WTC11 (cell line): ENCODE data around the gene PPM1D. TPM values are rescaled to one million over a fixed set of nuclear protein-coding genes. Genes with fewer than 3 reads are reported as not detected.

Experiments used
- ATAC-seq: fragments of 200-7000 bp; cut with Tn5 transposase; 2 replicates; pipeline ENCODE4 v1.10.0; 2021; ENCODE audit warnings: mild to moderate bottlenecking, moderate library complexity
- CTCF ChIA-PET: fragments of 300-600 bp; sonication (Branson Sonifier 250); formaldehyde crosslinking; loops from one replicate; lab custom pipeline; 2021; ENCODE audit warnings: antibody characterized with exemption; lab: Charles Lee
- POLR2A ChIA-PET: fragments of 350-600 bp; sonication (Branson Sonifier 250); formaldehyde crosslinking; loops from one replicate; lab custom pipeline; 2021; ENCODE audit warnings: antibody characterized with exemption; lab: Charles Lee
- DNase-seq: peaks from one replicate; pipeline ENCODE4 v3.0.0; 2021; ENCODE audit warnings: low spot score
- H3K27ac Mint-ChIP-seq: 2 replicates; pipeline ENCODE4 v1.8.0; 2021; ENCODE audit warnings: mixed read lengths
- H3K27me3 Mint-ChIP-seq: 2 replicates; pipeline ENCODE4 v1.8.0; 2021; ENCODE audit warnings: low read depth, mild to moderate bottlenecking, moderate library complexity, mixed read lengths
- H3K36me3 Mint-ChIP-seq: 2 replicates; pipeline ENCODE4 v1.8.0; 2021; ENCODE audit warnings: mixed read lengths
- H3K4me1 Mint-ChIP-seq: 2 replicates; pipeline ENCODE4 v1.8.0; 2022; ENCODE audit warnings: mixed read lengths
- H3K4me3 Mint-ChIP-seq: 2 replicates; pipeline ENCODE4 v1.8.0; 2021; ENCODE audit warnings: mild to moderate bottlenecking, moderate library complexity, mixed read lengths
- H3K9me3 Mint-ChIP-seq: 2 replicates; pipeline ENCODE4 v1.8.0; 2021; ENCODE audit warnings: mixed read lengths
- EMX1 ChIP-seq: fragments of 250-450 bp; sonication (Bioruptor Pico); IDR thresholded peaks from 2 replicates; pipeline ENCODE4 v1.8.0; 2021; ENCODE audit warnings: mild to moderate bottlenecking
- ESRRA ChIP-seq: sonication (generic); formaldehyde crosslinking; IDR thresholded peaks from 2 replicates; pipeline ENCODE4 v1.8.1; 2022; ENCODE audit warnings: mild to moderate bottlenecking, missing genetic modification reagents, borderline replicate concordance
- GTF2I ChIP-seq: fragments of 250-450 bp; sonication (Bioruptor Pico); conservative IDR thresholded peaks from 2 replicates; pipeline ENCODE4 v1.4.0; 2021; ENCODE audit warnings: mild to moderate bottlenecking
- NR2C2 ChIP-seq: sonication (generic); formaldehyde crosslinking; IDR thresholded peaks from 2 replicates; pipeline ENCODE4 v1.8.0; 2022; ENCODE audit warnings: mild to moderate bottlenecking, missing genetic modification reagents
- SMAD4 ChIP-seq: sonication (generic); formaldehyde crosslinking; IDR thresholded peaks from 2 replicates; pipeline ENCODE4 v1.8.0; 2022; ENCODE audit warnings: mild to moderate bottlenecking, missing genetic modification reagents
- TEAD1 ChIP-seq: sonication (generic); formaldehyde crosslinking; IDR thresholded peaks from 2 replicates; pipeline ENCODE4 v1.8.0; 2022; ENCODE audit warnings: mild to moderate bottlenecking, missing genetic modification reagents
- ZNF138 ChIP-seq: sonication (generic); formaldehyde crosslinking; conservative IDR thresholded peaks from 2 replicates; pipeline ENCODE4 v1.8.1; 2022; ENCODE audit warnings: mild to moderate bottlenecking, moderate library complexity, missing genetic modification reagents
- ZNF317 ChIP-seq: sonication (generic); formaldehyde crosslinking; IDR thresholded peaks from 2 replicates; pipeline ENCODE4 v1.8.1; 2023; ENCODE audit warnings: low read depth, mild to moderate bottlenecking, moderate library complexity, missing genetic modification reagents, borderline replicate concordance
- ZNF423 ChIP-seq: fragments of 250-450 bp; sonication (Bioruptor Pico); IDR thresholded peaks from 2 replicates; pipeline ENCODE4 v2.1.2; 2022; ENCODE audit warnings: mild to moderate bottlenecking, moderate library complexity
- total RNA-seq: library from RNA; stranded (reverse); gene quantifications from 3 replicates; pipeline ENCODE4 v1.2.3, GENCODE V29; 2021
- TF ChIP-seq, protein P1 (sequence below): sonication (generic); formaldehyde crosslinking; IDR thresholded peaks from 2 replicates; pipeline ENCODE4 v1.8.1; 2023; ENCODE audit warnings: mild to moderate bottlenecking, missing genetic modification reagents, borderline replicate concordance
- TF ChIP-seq, protein P2 (sequence below): fragments of 250-450 bp; sonication (Bioruptor Pico); conservative IDR thresholded peaks from 2 replicates; pipeline ENCODE4 v1.9.0; 2021; ENCODE audit warnings: mild to moderate bottlenecking
- TF ChIP-seq, protein P3 (sequence below): sonication (generic); formaldehyde crosslinking; IDR thresholded peaks from 2 replicates; pipeline ENCODE4 v1.8.0; 2022; ENCODE audit warnings: mild to moderate bottlenecking, missing genetic modification reagents
- TF ChIP-seq, protein P4 (sequence below): sonication (generic); formaldehyde crosslinking; IDR thresholded peaks from 2 replicates; pipeline ENCODE4 v1.8.1; 2022; ENCODE audit warnings: missing genetic modification reagents, borderline replicate concordance
- TF ChIP-seq, protein P5 (sequence below): sonication (generic); formaldehyde crosslinking; IDR thresholded peaks from 2 replicates; pipeline ENCODE4 v1.8.1; 2023; ENCODE audit warnings: mild to moderate bottlenecking, missing genetic modification reagents
- TF ChIP-seq, protein P6 (sequence below): sonication (generic); formaldehyde crosslinking; IDR thresholded peaks from 2 replicates; pipeline ENCODE4 v1.8.1; 2023; ENCODE audit warnings: mild to moderate bottlenecking, moderate library complexity, missing genetic modification reagents
- TF ChIP-seq, protein P7 (sequence below): fragments of 200-600 bp; IDR thresholded peaks from 2 replicates; pipeline ENCODE4 v1.8.0; 2022; ENCODE audit warnings: antibody characterized with exemption
- TF ChIP-seq, protein P8 (sequence below): sonication (generic); formaldehyde crosslinking; IDR thresholded peaks from 2 replicates; pipeline ENCODE4 v1.8.1; 2022; ENCODE audit warnings: mild to moderate bottlenecking, missing genetic modification reagents, moderate library complexity, borderline replicate concordance
- TF ChIP-seq, protein P9 (sequence below): fragments of 250-450 bp; sonication (Bioruptor Pico); IDR thresholded peaks from 2 replicates; pipeline ENCODE4 v1.9.0; 2021; ENCODE audit warnings: moderate library complexity, mild to moderate bottlenecking, inconsistent platforms, borderline replicate concordance

PPM1D gene
- total RNA-seq, 1 experiment from 2014 or later, result 20.4 TPM

DNA sequence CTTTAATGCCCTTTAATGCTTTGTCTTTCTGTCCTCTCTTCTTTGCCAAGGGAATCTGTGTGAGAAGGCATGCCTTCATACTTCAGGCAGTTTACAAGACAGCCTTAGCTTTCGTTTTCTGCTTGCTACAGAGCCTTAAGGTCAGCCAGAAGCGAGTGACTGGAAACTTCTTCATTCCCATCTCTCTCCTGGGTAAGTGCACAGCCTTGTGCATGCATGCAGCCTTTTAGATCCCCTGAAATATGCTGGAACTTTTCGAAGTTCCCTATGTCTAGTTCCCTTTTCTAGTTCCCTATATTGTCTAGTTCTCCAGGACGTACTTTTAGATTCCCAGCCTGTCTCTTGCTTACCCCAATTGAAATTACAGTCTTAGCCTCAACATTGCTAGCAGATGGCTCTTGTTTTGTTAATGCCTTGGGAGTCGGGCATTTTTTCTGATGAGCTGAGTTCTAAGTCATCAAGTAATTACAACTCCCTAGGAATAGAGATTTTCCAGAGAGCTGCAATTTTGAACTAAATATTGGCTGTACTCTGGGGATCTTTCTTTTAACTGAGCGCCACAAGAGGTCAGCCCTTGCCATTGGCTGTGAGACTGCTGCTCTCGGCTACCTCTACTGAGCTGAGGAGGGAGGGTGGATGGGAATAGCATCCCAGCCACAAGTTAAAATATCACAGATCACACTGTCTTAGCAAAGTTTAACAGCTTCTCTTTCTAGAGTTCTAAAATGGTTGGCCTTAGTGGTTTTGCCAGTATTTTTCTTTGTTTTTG, 22.7 kb upstream of the PPM1D start:
- H3K27ac Mint-ChIP-seq, result no peak overlapping the region; the same call in none of the 2 replicates
- TF ChIP-seq, protein P1, sequence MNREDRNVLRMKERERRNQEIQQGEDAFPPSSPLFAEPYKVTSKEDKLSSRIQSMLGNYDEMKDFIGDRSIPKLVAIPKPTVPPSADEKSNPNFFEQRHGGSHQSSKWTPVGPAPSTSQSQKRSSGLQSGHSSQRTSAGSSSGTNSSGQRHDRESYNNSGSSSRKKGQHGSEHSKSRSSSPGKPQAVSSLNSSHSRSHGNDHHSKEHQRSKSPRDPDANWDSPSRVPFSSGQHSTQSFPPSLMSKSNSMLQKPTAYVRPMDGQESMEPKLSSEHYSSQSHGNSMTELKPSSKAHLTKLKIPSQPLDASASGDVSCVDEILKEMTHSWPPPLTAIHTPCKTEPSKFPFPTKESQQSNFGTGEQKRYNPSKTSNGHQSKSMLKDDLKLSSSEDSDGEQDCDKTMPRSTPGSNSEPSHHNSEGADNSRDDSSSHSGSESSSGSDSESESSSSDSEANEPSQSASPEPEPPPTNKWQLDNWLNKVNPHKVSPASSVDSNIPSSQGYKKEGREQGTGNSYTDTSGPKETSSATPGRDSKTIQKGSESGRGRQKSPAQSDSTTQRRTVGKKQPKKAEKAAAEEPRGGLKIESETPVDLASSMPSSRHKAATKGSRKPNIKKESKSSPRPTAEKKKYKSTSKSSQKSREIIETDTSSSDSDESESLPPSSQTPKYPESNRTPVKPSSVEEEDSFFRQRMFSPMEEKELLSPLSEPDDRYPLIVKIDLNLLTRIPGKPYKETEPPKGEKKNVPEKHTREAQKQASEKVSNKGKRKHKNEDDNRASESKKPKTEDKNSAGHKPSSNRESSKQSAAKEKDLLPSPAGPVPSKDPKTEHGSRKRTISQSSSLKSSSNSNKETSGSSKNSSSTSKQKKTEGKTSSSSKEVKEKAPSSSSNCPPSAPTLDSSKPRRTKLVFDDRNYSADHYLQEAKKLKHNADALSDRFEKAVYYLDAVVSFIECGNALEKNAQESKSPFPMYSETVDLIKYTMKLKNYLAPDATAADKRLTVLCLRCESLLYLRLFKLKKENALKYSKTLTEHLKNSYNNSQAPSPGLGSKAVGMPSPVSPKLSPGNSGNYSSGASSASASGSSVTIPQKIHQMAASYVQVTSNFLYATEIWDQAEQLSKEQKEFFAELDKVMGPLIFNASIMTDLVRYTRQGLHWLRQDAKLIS (CRISPR knock-in tag), result no peak
- TF ChIP-seq GTF2I, result no peak
- TF ChIP-seq, protein P2, sequence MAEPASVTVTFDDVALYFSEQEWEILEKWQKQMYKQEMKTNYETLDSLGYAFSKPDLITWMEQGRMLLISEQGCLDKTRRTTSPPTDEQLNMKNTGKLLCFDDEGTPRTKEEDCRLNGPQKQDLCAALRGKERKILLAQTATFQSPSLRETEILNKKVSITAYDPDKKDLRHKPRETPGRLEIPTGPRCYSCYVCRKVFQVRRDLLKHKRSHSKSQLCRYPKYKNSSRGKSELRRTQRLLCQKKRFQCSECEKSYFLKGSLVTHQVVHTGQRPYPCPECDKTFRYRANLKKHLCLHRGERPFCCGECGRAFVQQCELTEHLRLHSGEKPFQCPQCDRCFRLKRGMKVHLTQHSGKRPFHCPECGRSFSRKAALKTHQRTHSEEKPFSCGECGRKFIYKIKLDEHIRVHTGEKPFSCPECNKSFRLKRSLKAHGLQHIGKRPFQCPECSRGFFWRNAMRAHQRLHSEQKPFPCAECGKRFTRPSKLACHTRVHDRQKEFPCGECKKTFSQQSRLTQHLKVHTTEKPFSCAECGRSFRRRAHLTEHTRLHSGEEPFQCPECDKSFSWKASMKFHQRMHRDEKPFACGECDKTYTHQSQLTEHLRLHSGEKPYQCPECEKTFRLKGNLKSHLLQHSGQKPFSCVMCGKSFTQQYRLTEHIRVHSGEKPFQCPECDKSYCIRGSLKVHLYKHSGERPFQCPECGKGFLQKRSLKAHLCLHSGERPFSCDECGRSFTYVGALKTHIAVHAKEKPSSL, result no peak
- TF ChIP-seq SMAD4 (CRISPR knock-in tag), result no peak
- TF ChIP-seq ZNF423 (CRISPR knock-in tag), result no peak
- TF ChIP-seq ESRRA, result no peak
- TF ChIP-seq, protein P3, sequence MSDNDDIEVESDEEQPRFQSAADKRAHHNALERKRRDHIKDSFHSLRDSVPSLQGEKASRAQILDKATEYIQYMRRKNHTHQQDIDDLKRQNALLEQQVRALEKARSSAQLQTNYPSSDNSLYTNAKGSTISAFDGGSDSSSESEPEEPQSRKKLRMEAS (CRISPR knock-in tag), result no peak
- TF ChIP-seq, protein P4, sequence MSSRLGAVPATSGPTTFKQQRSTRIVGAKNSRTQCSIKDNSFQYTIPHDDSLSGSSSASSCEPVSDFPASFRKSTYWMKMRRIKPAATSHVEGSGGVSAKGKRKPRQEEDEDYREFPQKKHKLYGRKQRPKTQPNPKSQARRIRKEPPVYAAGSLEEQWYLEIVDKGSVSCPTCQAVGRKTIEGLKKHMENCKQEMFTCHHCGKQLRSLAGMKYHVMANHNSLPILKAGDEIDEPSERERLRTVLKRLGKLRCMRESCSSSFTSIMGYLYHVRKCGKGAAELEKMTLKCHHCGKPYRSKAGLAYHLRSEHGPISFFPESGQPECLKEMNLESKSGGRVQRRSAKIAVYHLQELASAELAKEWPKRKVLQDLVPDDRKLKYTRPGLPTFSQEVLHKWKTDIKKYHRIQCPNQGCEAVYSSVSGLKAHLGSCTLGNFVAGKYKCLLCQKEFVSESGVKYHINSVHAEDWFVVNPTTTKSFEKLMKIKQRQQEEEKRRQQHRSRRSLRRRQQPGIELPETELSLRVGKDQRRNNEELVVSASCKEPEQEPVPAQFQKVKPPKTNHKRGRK (CRISPR knock-in tag), result no peak
- TF ChIP-seq TEAD1 (CRISPR knock-in tag), result no peak
- no peak for TF ChIP-seq EMX1 (CRISPR knock-in tag)
- TF ChIP-seq, protein P5, sequence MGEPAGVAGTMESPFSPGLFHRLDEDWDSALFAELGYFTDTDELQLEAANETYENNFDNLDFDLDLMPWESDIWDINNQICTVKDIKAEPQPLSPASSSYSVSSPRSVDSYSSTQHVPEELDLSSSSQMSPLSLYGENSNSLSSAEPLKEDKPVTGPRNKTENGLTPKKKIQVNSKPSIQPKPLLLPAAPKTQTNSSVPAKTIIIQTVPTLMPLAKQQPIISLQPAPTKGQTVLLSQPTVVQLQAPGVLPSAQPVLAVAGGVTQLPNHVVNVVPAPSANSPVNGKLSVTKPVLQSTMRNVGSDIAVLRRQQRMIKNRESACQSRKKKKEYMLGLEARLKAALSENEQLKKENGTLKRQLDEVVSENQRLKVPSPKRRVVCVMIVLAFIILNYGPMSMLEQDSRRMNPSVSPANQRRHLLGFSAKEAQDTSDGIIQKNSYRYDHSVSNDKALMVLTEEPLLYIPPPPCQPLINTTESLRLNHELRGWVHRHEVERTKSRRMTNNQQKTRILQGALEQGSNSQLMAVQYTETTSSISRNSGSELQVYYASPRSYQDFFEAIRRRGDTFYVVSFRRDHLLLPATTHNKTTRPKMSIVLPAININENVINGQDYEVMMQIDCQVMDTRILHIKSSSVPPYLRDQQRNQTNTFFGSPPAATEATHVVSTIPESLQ (CRISPR knock-in tag), result no peak
- TF ChIP-seq, protein P6, sequence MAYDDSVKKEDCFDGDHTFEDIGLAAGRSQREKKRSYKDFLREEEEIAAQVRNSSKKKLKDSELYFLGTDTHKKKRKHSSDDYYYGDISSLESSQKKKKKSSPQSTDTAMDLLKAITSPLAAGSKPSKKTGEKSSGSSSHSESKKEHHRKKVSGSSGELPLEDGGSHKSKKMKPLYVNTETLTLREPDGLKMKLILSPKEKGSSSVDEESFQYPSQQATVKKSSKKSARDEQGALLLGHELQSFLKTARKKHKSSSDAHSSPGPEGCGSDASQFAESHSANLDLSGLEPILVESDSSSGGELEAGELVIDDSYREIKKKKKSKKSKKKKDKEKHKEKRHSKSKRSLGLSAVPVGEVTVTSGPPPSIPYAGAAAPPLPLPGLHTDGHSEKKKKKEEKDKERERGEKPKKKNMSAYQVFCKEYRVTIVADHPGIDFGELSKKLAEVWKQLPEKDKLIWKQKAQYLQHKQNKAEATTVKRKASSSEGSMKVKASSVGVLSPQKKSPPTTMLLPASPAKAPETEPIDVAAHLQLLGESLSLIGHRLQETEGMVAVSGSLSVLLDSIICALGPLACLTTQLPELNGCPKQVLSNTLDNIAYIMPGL (CRISPR knock-in tag), result no peak
- TF ChIP-seq, protein P7, sequence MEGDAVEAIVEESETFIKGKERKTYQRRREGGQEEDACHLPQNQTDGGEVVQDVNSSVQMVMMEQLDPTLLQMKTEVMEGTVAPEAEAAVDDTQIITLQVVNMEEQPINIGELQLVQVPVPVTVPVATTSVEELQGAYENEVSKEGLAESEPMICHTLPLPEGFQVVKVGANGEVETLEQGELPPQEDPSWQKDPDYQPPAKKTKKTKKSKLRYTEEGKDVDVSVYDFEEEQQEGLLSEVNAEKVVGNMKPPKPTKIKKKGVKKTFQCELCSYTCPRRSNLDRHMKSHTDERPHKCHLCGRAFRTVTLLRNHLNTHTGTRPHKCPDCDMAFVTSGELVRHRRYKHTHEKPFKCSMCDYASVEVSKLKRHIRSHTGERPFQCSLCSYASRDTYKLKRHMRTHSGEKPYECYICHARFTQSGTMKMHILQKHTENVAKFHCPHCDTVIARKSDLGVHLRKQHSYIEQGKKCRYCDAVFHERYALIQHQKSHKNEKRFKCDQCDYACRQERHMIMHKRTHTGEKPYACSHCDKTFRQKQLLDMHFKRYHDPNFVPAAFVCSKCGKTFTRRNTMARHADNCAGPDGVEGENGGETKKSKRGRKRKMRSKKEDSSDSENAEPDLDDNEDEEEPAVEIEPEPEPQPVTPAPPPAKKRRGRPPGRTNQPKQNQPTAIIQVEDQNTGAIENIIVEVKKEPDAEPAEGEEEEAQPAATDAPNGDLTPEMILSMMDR, result no peak
- TF ChIP-seq, protein P8, sequence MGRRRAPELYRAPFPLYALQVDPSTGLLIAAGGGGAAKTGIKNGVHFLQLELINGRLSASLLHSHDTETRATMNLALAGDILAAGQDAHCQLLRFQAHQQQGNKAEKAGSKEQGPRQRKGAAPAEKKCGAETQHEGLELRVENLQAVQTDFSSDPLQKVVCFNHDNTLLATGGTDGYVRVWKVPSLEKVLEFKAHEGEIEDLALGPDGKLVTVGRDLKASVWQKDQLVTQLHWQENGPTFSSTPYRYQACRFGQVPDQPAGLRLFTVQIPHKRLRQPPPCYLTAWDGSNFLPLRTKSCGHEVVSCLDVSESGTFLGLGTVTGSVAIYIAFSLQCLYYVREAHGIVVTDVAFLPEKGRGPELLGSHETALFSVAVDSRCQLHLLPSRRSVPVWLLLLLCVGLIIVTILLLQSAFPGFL (CRISPR knock-in tag), result no peak
- no peak for TF ChIP-seq NR2C2
- TF ChIP-seq ZNF317 (CRISPR knock-in tag), result no peak
- TF ChIP-seq, protein P9, sequence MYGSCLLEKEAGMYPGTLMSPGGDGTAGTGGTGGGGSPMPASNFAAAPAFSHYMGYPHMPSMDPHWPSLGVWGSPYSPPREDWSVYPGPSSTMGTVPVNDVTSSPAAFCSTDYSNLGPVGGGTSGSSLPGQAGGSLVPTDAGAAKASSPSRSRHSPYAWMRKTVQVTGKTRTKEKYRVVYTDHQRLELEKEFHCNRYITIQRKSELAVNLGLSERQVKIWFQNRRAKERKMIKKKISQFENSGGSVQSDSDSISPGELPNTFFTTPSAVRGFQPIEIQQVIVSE, result no peak
- no peak for TF ChIP-seq ZNF138 (CRISPR knock-in tag)

More for the DNA sequence above, 22.7 kb upstream of the PPM1D start:
- Mint-ChIP-seq H3K36me3 (no peaks in the 10 kb centered on the region; the same call in none of the 2 replicates), H3K27me3 (no peaks in the 10 kb centered on the region), H3K4me3 (no peak overlapping the region), H3K9me3 (peaks cover 9% of the 10 kb centered on the region), H3K4me1 (peaks cover 12% of the 10 kb centered on the region)
- no peak for DNase-seq
- ChIA-PET POLR2A (no interaction called here), CTCF (interaction anchor here (1.1 to 2.4 kb wide), 6 partner anchors 8 to 63 kb away, joined by 3 to 12 read pairs (median 7); partner anchors contain the start of genes APPBP2 and PPM1D)
- ATAC-seq, result peak; percentile 89
